NCI-H2107 (cell line): ENCODE data around the gene NUDCD3.

ENCODE experiments used
- DNase-seq: peaks from one replicate; lab custom pipeline; 2025; lab: John Stamatoyannopoulos, UW

NUDCD3 gene

GRCh38 chr7:44382459-44383265 lies 107.8 kb downstream of the NUDCD3 start:
- no peak for DNase-seq

GRCh38 chr7:44381494-44382220 lies 108.8 kb downstream of the NUDCD3 start:
- DNase-seq = no peak

- no peak for DNase-seq
Measured at GRCh38 chr7:44380831-44381493, 109.5 kb downstream of the NUDCD3 start.

GRCh38 chr7:44380189-44380830 lies 110.1 kb downstream of the NUDCD3 start:
- DNase-seq = no peak

- no peak for DNase-seq
Measured at GRCh38 chr7:44379366-44380188, 110.9 kb downstream of the NUDCD3 start.

GRCh38 chr7:44378744-44379143 lies 111.7 kb downstream of the NUDCD3 start:
- DNase-seq = no peak

GRCh38 chr7:44377681-44378421 lies 112.6 kb downstream of the NUDCD3 start:
- no peak for DNase-seq

GRCh38 chr7:44377134-44377463 lies 113.4 kb downstream of the NUDCD3 start:
- no peak for DNase-seq

- DNase-seq = no peak
Measured at GRCh38 chr7:44376429-44377133, 113.9 kb downstream of the NUDCD3 start.

GRCh38 chr7:44375926-44376342 lies 114.5 kb downstream of the NUDCD3 start:
- no peak for DNase-seq

GRCh38 chr7:44375236-44375699 lies 115.2 kb downstream of the NUDCD3 start:
- DNase-seq = no peak

GRCh38 chr7:44374007-44374763 lies 116.3 kb downstream of the NUDCD3 start:
- no peak for DNase-seq

GRCh38 chr7:44373418-44373740 lies 117.1 kb downstream of the NUDCD3 start:
- no peak for DNase-seq

- DNase-seq = no peak
Measured at GRCh38 chr7:44372560-44373417, 117.7 kb downstream of the NUDCD3 start.

GRCh38 chr7:44368885-44369284 lies 121.6 kb downstream of the NUDCD3 start:
- no peak for DNase-seq

GRCh38 chr7:44368455-44368854 lies 122.0 kb downstream of the NUDCD3 start:
- no peak for DNase-seq

- no peak for DNase-seq
Measured at GRCh38 chr7:44367475-44368043, 122.9 kb downstream of the NUDCD3 start.

- DNase-seq = no peak
Measured at GRCh38 chr7:44366986-44367385, 123.5 kb downstream of the NUDCD3 start.
